Smooth muscle cell (in vitro differentiated cells): ENCODE data around the gene FAM83G. TPM values are rescaled to one million over a fixed set of nuclear protein-coding genes. Genes with fewer than 3 reads are reported as not detected.
"Not testable (repeated sequence)": the region's sequence is repeated elsewhere in the genome, so short reads cannot be mapped to it uniquely, and the experiment has no call there.

Experiments used
- DNase-seq: peaks from one replicate; lab custom pipeline; 2025; ENCODE audit not compliant: unreplicated experiment; lab: John Stamatoyannopoulos, UW
- H2AFZ ChIP-seq: fragments of 200-600 bp; sonication (generic); 2 replicates; pipeline ENCODE4 v1.6.0; 2016; ENCODE audit warnings: antibody characterized with exemption, low read depth, mild to moderate bottlenecking
- H3F3A ChIP-seq: fragments of 200-600 bp; sonication (generic); 2 replicates; pipeline ENCODE4 v1.6.0; 2017; ENCODE audit warnings: antibody characterized with exemption, low read depth
- H3K27ac ChIP-seq: fragments of 200-600 bp; sonication (generic); 2 replicates; pipeline ENCODE4 v1.5.1; 2016; ENCODE audit warnings: low read depth, mild to moderate bottlenecking
- H3K27me3 ChIP-seq: fragments of 200-600 bp; sonication (generic); 2 replicates; pipeline ENCODE4 v1.6.1; 2016; ENCODE audit warnings: low read depth, mild to moderate bottlenecking
- H3K36me3 ChIP-seq: fragments of 200-600 bp; sonication (generic); 2 replicates; pipeline ENCODE4 v1.5.1; 2016; ENCODE audit warnings: low read depth
- H3K4me1 ChIP-seq: fragments of 200-600 bp; sonication (generic); 2 replicates; pipeline ENCODE4 v1.5.1; 2016; ENCODE audit warnings: low read depth
- H3K4me2 ChIP-seq: fragments of 200-600 bp; sonication (generic); 2 replicates; pipeline ENCODE4 v1.6.0; 2016; ENCODE audit warnings: mild to moderate bottlenecking
- H3K4me3 ChIP-seq: fragments of 200-600 bp; sonication (generic); 2 replicates; pipeline ENCODE4 v1.5.1; 2016; ENCODE audit warnings: mild to moderate bottlenecking
- H3K79me2 ChIP-seq: fragments of 200-600 bp; sonication (generic); 2 replicates; pipeline ENCODE4 v1.6.0; 2016; ENCODE audit warnings: low read depth, mild to moderate bottlenecking
- H3K9ac ChIP-seq: fragments of 200-600 bp; sonication (generic); 2 replicates; pipeline ENCODE4 v1.6.0; 2016; ENCODE audit warnings: low read depth
- H3K9me3 ChIP-seq: fragments of 200-600 bp; sonication (generic); replicated peaks from 2 replicates; pipeline ENCODE4 v1.5.1; 2016; ENCODE audit warnings: low read depth
- H4K20me1 ChIP-seq: fragments of 200-600 bp; sonication (generic); 2 replicates; pipeline ENCODE4 v1.6.0; 2016; ENCODE audit warnings: low read depth
- WGBS: methylation state at CpG from one replicate; pipeline ENCODE4 v1.1.7; 2016; ENCODE audit warnings: low lambda C conversion rate; 5-methylcytosine and 5-hydroxymethylcytosine counted together
- polyA plus RNA-seq: library from polyadenylated mRNA; unstranded; fragments of >200 nt; fragmentation: Nextera tagmentation; extraction: Ambion mirVana; gene quantifications from 2 replicates; pipeline ENCODE4 v1.2.1, GENCODE V29; 2016
- total RNA-seq: library from RNA; depleted of rRNA; stranded (reverse); fragments of >200 nt; gene quantifications from 2 replicates; pipeline ENCODE4 v1.2.3, GENCODE V29; 2014

FAM83G gene
- total and polyA plus RNA-seq, 2 experiments from 2014 or later = 8.2 to 14.2 TPM

DNA sequence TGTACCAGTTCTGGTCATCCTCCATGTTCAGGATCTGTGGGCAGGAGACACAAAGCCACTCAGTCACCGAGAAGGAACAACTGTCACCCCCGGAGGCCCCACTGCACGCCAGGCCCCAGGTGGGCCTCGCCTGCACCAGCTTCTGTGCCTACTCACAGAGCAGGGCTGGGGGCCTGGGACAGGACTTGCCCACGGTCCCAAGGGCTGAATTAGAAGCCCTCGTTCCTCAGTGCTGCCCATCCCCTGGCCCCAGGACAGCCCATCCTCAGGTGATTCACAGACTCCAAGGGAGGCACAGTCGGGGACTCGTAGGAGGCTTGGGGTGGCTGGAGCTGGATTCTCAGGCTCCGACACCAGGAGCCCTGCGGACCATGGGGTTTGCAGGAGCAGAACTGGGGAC, 37.3 kb upstream of the FAM83G start:
- 100% methylated on average over 2 of the region's 10 CpGs for WGBS
- not testable (repeated sequence) for H3K4me3 ChIP-seq, H3K4me2 ChIP-seq

DNA sequence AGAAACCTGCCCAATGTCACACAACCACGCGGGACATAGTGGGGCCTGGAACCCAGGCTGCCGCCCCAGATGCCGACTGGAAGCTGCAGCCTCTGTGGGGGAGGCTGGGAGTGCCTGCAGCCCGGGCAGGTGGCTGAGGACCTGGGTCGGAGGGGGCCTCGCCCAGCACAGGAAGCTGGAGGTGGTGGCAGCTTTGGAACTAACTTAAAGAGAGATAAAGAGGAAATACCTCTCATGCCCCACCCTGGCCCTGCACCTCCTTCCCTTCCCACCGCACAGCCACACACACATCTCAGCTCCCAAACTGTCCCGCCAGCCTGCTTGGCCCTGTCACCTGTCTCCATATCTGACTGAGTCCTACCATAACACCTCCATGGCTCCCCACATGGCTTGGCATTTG, 35.8 kb upstream of the FAM83G start:
- H3K79me2 ChIP-seq, H3K9me3 ChIP-seq, H4K20me1 ChIP-seq, H3K36me3 ChIP-seq, DNase-seq, H3K4me2 ChIP-seq, H2AFZ ChIP-seq, H3K27me3 ChIP-seq, H3K4me3 ChIP-seq, H3K4me1 ChIP-seq, H3K9ac ChIP-seq, H3K27ac ChIP-seq, H3F3A ChIP-seq: not testable (repeated sequence)
- WGBS = no CpG with 5 or more reads among the region's 9 CpGs

More for the DNA sequence above, 37.3 kb upstream of the FAM83G start:
- H4K20me1 ChIP-seq, H3F3A ChIP-seq, H3K9me3 ChIP-seq, H3K9ac ChIP-seq, H3K36me3 ChIP-seq, H2AFZ ChIP-seq, H3K27me3 ChIP-seq, H3K79me2 ChIP-seq, H3K27ac ChIP-seq, H3K4me1 ChIP-seq, DNase-seq: not testable (repeated sequence)

DNA sequence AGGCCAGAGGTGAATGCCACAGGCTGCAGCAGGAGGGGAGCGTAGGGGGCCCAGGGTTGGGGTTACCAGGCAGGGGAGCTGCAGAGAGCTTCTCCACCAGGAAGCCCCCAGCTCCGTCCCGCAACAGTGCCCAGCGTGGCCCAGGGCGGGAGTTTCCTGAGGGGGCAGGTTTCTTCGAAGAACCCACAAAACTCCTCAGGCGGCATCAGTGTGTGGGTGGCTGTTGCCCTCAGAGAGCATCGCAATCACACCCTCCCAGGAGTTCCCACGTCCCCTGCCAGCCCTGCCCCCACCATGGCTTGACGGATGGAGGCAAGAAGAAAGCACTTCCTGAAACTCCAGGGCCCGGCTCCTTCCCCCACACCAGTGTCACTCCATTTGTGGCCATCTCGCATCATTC, 34.2 kb upstream of the FAM83G start:
- H2AFZ ChIP-seq, H3K9ac ChIP-seq, H4K20me1 ChIP-seq, H3K4me3 ChIP-seq, H3K79me2 ChIP-seq, H3K36me3 ChIP-seq, H3K4me2 ChIP-seq, H3K9me3 ChIP-seq, H3K27me3 ChIP-seq, H3K4me1 ChIP-seq, H3K27ac ChIP-seq, DNase-seq, H3F3A ChIP-seq: not testable (repeated sequence)
- WGBS = no CpG with 5 or more reads among the region's 12 CpGs

DNA sequence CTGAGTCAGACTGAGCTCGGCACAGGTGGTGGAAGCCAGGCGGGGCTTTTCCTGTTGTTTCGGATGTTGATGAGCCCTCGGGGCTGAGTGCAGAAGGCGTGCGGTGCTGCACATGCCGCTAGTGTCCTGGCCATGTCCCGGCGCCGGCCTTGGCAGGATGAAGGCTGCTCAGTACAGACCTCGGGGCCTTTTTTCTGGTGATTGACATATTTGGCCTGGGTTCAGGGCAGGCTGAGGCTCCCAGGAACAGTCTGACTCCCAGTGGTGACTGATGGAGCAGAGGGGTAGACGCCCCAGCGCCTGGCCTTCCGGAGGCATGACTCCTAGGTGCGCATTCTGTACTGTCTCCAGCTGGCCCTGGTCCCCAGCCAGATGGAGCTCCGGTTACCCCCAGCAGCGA, 33.4 kb upstream of the FAM83G start:
- H3K9ac ChIP-seq, H3K27ac ChIP-seq, DNase-seq, H2AFZ ChIP-seq, H4K20me1 ChIP-seq, H3K79me2 ChIP-seq, H3K27me3 ChIP-seq, H3K4me2 ChIP-seq, H3K4me3 ChIP-seq, H3K9me3 ChIP-seq, H3K36me3 ChIP-seq, H3F3A ChIP-seq, H3K4me1 ChIP-seq: not testable (repeated sequence)
- WGBS = no CpG with 5 or more reads among the region's 17 CpGs

DNA sequence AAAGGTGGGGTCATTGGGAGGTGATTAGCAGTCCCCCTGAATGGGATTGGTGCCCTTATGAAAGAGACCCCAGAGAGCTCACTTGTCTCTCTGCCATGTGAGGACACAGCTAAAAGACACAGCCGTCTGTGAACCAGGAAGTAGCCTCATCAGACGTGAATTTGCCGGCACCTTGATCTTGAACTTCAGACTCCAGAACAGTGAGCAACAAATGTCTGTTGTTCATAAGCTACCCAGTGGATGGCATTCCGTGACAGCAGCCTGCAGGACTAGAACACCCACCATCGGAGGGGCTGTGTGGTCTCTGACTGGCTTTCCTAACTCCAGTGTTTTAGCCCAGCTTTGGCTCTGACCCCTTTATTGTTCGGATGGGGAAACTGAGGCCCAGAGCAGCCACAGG, 33.0 kb upstream of the FAM83G start:
- H3K27me3 ChIP-seq, H3K4me3 ChIP-seq, H3K9ac ChIP-seq, H3K4me1 ChIP-seq, H3K4me2 ChIP-seq, H3K9me3 ChIP-seq, H3K36me3 ChIP-seq, H2AFZ ChIP-seq, H3F3A ChIP-seq, H4K20me1 ChIP-seq, H3K27ac ChIP-seq, DNase-seq, H3K79me2 ChIP-seq: not testable (repeated sequence)
- no CpG with 5 or more reads among the region's 6 CpGs for WGBS

DNA sequence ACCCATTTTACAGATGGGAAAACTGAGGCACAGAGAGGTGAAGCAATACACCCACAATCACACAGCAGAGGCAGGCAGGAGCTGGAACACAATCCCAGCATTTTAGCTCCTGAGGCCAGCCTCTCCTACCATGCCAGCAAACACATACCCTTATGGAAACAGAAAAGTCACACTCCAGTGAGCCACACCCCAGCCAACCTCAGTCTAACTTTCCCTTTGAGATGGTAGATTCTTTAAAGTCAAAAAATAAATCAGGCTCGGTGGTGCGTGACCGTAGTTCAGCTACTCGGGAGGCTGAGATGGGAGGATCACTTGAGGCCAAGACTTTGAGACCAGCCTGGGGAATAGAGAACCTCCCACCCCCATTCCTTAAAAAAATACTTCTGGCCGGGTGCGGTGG, 31.6 kb upstream of the FAM83G start:
- not testable (repeated sequence) for H3F3A ChIP-seq, DNase-seq, H3K79me2 ChIP-seq, H2AFZ ChIP-seq, H3K4me2 ChIP-seq, H3K9me3 ChIP-seq, H3K4me1 ChIP-seq, H4K20me1 ChIP-seq, H3K27ac ChIP-seq, H3K27me3 ChIP-seq, H3K9ac ChIP-seq, H3K4me3 ChIP-seq, H3K36me3 ChIP-seq
- WGBS = no CpG with 5 or more reads among the region's 6 CpGs

DNA sequence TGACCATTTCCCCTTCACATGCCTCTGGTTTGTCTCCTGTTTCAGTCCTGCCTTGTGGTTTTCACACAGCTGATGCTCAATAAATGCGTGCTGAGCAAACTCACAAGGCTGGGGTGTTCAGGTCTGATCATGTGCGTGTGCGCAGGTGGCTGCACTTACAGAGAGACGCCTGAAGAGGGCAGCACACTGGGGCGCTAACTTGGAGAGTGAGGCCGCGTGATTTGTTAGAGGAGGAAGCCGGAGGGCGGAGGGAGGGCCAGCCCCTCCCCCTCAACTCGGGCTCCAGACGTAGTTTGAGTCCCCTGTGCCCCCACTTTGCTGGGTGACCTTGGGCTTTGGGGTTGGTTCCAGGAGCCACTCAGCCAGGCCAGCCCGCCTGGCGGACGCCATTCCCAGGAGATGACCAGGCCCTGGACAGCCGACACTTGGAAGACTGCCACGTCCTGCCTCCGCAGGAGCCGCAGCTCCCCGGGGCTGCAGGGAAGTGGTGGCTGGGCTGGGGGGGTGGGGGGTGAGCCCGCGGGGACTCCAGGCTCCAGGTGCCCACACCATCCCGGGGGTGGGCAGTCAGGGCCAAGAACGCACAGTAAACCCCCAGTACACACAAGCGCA, 27.9 kb upstream of the FAM83G start:
- not testable (repeated sequence) for H3K4me2 ChIP-seq, H3K4me3 ChIP-seq, H3F3A ChIP-seq, H3K9me3 ChIP-seq, H3K27ac ChIP-seq, H3K4me1 ChIP-seq, H3K27me3 ChIP-seq, H3K9ac ChIP-seq, H2AFZ ChIP-seq, H4K20me1 ChIP-seq, H3K79me2 ChIP-seq, DNase-seq, H3K36me3 ChIP-seq
- no CpG with 5 or more reads among the region's 24 CpGs for WGBS
